Stimulated activated CD8-positive, alpha-beta memory T cell treated with anti-CD3 and anti-CD28 coated beads, Interleukin-12 subunit alpha, Interleukin-12 subunit beta, amount 100 ng/mL, for 1 hour (primary cell): ENCODE results near the gene TTC1.
"Not testable (repeated sequence)": the region's sequence is repeated elsewhere in the genome, so short reads cannot be mapped to it uniquely, and the experiment has no call there.

ENCODE experiments used
- DNase-seq: peaks from one replicate; pipeline ENCODE4 v3.0.0-alpha.2; 2020; ENCODE audit warnings: low read depth

Gene TTC1

DNA sequence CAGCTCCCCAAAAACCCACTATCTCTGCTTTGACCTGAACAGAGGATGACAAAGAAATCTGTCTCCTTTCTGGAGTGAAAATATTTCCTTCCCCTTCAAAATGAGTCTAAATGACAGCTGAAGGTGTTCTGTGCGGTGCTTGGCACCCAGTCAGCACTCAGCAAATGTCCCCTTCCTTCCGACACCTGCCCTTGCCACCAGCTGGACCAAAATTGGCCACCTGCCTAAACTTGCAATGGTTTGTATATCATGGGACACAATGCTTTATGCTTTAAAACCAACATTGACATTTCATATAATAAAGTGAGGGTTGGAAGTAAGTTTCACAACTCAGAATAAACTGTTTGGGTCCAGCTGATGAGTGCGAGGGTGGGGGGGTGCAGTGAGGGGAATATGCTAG is 7.5 kb upstream of the TTC1 start:
- no peak for DNase-seq

DNA sequence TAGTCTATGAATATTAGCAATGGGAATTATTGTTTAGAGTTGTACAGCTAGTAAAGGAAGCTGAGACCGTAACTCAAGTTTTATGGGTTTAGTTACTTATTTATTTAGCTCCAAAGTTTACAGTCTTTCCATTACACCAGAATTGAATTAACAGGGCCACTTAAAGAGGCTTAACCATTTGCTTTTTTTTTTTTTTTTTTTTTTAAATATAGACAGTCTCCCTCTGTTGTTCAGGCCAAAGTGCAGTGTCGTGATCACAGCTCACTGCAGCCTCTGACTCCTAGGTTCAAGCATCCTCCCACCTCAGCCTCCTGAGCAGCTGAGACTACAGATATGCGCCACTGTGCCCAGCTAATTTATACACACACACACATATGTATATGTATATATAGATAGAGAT is 1.4 kb upstream of the TTC1 start:
- DNase-seq: no peak

DNA sequence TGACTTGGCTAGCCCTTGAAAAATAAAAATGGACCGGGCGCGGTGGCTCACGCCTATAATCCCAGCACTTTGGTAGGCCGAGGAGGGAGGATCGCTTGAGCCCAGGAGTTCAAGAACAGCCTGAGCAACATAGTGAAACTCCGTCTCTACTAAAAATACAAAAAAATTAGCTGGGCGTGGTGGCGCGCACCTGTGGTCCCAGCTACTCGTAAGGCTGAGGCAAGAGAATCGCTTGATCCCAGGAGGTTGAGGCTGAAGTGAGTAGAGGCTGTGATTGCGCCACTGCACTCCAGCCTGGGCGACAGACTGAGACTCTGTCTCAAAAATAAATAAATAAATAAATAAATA is 436 bp upstream of the TTC1 start:
- DNase-seq: not testable (repeated sequence)

DNA sequence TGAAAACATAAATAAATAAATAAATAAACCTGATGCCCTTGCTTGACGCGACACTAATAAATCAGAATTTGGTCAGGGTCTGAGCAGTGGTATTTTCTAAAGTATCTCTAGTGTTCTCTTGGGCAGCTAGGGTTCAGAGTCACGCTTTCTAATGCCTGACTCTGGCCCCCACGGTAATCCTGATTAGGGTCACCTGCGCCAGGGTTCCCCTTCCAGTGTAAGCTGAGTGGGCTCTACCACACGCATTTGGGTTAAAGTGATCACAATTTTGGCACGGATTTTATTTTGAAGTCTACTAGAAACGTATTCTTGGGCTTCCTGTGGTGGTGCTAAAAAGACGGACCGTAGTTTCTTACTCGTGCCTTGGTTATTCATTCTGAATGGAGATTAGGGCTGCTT is 651 bp downstream of the TTC1 start:
- DNase-seq: no peak

DNA sequence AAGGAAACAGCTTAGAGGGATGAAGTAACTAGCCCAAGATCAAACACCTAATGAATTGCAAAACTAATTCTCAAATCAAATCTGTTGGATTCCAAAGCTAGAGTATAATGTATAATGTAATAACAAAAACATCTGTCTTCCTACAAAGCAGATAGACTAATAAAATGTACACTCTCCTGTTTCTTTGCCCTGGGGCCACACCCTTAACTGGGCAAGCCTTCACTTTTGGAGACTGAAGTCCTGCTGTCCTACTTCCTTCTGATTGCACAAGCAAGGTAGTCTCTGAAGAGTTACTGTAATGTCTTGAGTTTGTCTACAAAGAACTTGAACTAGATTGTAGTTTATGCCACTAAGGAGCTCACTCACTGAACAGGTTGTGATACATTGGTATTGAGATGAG is 2.5 kb downstream of the TTC1 start:
- no peak for DNase-seq

DNA sequence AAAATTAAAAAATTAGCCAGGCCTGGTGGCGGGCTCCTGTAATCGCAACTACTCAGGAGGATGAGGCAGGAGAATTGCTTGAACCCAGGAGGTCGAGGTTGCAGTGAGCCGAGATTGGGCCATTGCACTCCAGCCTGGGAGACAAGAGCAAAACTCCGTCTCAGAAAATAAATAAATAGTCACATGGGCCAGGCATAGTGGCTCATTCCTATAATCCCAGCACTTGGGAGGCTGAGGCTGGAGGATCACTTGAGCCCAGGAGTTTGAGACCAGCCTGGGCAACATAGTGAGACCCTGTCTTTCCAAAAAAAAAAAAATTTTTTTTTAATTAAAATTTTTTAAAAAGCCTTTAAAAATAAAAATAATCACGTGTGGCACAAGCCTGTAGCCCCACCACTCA is 5.3 kb downstream of the TTC1 start:
- not testable (repeated sequence) for DNase-seq

DNA sequence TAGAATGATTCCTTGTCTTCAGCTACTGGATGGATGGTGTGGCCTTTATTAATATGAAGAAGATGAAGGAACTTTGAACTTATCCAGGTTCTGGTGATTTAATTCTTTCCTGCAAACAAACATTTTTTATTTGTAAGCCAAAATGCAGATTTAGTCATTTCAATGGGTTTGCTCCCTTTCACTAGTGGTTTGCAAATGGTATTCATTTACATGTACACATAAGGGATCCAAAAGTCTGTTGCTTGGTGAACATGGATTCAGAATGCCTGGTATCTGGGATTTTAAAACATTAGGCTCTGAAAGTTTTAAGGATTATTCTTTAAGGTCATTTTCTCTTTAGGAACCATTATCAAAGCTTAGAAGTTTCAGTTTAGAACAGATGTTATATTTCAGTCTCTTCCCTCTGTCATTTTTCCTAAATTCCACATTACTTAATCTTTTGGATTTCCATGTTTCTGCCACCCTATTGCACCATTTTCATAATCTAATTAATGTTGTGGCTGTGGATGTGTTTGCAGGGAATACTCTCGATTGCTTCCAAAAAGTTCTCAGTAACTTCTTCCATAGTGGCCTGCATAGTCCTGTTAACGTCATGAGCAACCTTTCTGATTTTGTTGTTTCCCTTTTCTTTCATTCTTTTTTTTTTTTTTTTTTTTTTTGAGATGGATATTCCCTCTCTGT is 10.1 kb downstream of the TTC1 start:
- DNase-seq: no peak

DNA sequence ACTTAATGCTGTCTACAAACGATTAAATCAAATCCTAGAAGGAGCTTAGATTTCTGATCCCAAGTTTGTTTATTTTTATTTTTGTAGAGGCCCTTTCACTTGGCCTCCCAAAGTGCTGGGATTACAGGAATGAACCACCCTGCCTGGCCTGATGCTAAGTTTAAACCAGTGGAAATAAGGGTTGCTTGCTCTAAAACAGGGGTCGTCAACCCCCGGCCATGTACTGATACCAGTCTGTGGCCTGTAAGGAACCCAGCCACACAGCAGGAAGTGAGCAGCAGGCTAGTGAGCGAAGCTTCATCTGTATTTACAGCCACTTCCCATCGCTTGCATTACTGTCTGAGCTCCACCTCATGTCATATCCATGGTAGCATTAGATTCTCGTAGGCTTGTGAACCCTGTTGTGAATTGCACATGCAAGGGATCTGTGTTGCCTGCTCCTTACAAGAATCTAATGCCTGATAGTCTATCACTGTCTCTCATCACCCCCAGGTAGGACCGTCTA is 11.4 kb downstream of the TTC1 start:
- DNase-seq: no peak

DNA sequence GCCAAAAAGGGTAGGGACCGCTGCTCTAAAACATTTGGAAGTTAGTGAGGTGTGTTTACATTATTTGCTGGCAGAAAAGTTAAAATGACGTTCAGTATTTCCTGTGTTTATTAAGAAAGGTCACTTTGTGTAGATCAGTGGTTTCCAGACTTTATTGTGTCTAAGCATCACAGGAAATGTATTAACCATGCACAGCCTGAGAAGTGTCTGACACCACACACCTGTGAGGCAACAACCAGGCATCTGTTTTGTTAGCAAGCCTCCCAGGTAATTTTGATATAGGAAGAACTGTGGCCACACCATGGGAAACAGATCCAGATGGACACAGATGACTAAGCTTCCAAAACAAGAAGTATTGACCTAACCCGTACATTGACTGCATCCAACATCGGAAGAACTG is 12.0 kb downstream of the TTC1 start:
- no peak for DNase-seq

DNA sequence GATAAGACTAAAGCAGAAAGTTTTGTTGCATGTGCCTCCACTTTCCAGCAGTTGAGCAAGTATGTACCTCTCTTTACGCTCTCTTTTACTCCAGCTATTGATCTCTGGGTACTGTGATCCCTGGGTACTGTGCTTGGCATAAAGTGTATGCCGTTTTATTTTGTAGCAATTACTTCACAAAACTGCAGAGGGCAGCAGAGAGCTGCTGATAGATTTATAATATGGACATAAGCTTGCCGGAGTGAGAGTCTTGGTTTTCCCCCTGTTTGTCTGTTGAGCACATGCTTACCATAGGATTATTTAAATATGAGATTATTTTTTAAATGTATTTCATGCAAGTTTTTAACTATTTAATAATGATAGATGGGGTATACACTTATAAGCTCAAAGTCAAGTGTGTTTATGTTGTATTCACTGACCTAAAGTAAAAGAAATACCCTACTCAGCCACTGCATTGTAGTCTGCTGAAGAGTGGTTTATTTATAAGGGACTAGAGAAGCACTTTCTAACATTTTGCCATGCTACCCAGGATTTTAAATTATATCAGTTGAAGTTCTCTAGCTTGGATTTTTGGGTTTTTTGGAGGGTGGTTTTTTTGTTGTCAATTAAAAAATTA is 13.0 kb downstream of the TTC1 start:
- peak; percentile 32 for DNase-seq

DNA sequence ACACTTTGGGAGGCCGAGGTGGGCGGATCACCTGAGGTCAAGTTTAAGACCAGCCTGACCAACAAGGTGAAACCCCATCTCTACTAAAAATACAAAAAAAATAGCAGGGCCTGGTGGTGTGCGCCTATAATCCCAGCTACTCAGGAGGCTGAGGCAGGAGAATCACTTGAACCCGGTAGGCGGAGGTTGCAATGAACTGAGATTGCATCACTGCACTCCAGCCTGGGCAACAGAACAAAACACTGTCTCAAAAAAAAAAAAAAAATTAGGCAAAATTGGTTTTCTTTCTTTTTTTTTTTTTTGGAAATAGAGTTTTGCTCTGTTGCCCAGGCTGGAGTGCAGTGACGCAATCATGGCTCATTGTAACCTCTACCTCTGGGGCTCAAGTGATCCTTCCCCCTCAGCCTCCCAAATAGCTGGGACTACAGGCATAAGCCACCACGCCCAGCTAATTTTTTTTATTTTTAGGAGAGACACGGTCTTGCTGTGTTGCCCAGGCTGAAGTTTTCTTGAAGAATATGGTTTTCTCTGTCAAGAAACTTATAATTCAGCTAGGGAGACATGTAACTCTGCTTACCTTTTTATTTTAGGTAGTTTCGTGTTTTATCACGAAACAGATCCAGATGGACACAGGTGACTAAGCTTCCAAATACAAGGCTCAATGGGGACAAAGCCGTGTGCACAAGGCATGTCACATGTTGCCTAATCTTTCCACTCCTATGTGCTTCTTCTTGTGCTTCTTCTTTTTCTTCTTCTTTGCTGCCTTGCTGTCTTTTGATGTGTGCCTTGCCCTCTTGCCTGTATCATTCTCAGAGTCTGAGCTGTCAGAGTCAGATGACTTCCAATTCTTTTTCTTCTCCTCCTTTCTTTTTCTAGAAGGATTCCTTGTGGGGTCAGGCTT is 14.3 kb downstream of the TTC1 start:
- no peak for DNase-seq

DNA sequence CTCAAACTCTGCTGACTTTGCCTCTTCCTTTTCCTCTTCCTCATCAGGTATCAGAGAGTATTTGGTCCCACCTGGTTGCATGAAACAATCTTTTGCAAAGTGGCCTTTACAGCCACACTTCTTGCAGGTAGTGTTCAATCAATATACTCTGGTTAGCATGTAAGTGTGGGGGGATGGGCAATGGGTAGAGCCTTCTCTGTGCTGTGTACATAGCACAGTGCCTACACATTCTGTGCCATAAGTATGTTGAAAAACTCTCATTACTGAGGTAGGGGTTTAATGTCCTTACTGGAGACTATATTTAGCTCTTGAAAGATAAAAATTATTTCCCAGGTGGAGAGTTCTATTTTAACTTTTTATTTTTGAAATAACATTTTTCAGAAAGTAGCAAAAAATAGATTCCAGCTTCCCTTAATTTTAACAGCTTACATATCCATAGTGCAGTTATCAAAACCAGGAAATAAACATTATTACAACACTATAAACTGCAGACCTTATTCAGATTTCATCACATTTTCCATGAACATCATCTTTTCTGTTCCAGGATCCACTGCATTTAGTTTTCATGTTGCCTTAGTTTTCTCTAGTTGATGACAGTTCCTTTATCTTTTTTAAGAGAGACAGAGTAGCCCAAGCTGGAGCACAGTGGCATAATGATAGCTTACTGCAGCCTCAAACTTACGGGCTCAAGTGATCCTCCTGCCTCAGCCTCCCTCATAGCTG is 15.1 kb downstream of the TTC1 start:
- no peak for DNase-seq

DNA sequence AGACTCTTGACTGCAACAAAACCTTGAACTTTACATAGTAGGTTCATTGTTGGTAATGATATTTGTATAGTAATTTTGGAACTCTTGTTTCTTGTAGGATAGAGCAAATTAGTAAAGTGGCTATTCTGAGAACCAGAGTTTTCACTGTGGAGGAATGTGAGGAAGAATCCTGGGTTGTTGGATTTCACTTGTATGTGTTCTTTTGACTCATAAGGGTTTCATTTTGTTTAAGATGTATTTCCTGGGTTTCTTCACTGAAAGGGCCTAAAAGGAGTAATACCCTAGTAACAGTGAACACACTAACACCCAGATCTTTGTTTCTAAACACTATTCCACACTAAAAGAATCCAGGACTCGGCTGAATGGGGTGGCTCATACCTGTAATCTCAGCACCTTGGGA is 20.1 kb downstream of the TTC1 start:
- no peak for DNase-seq

DNA sequence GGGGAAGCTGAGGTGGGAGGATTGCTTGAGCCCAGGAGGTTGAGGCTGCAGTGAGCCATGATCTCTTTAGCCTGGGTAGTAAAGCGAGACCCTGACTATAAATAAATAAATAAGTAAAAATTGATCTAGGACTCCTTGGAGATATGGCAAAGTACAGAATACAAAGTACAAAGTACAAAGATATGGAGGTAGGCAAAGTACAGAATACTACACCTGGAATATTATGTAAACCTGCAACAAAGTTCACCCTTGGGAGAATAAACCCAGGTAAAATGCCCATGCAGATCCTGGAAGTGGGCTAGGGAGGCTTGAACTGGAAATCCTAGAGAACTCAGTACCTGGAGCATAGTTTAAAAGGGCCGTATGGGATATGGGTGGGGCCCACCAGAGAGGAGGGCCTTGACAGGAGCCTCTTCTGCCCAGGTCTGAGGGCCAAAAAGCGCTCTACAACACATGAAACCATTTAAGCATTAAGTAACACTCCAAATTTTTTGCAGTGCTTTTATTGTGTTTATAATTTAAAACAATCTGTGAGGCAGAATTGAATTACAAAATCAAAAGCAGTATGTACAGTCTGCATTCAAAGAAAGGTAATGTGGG is 20.7 kb downstream of the TTC1 start:
- DNase-seq: no peak

DNA sequence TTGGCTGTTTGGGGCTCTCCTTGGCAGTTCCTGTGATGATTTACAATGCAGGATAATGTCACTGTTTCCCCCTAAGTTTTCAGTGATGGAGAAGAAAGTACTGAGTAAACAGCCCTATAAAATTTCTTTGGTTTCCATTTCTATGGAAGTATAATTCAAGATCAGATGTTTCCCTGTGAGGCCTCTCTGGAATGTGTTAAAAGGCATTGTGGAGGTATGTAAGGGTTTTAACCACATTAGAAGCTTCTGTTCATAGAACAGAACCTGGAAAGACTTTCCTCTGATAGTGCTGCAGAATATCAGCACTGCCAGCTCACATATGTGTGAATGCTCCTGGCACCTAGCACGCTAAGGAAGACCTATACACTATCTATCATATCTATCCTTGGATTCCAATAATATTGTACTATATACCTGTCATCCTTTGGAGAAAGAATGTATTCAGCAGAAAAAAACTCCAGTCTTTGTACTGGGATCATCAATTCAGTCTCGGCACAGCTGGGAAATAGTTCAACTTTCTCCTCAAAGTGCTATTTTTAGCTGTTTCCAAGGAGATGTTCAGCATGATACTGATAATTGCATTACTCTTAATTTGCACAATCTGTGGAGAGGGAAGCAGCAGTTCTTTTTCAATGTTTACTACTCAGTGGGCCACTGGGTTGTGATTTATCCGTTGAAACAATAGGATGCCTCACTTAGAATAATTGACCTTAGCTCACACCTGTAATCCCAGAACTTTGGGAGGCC is 21.9 kb downstream of the TTC1 start:
- DNase-seq: no peak

DNA sequence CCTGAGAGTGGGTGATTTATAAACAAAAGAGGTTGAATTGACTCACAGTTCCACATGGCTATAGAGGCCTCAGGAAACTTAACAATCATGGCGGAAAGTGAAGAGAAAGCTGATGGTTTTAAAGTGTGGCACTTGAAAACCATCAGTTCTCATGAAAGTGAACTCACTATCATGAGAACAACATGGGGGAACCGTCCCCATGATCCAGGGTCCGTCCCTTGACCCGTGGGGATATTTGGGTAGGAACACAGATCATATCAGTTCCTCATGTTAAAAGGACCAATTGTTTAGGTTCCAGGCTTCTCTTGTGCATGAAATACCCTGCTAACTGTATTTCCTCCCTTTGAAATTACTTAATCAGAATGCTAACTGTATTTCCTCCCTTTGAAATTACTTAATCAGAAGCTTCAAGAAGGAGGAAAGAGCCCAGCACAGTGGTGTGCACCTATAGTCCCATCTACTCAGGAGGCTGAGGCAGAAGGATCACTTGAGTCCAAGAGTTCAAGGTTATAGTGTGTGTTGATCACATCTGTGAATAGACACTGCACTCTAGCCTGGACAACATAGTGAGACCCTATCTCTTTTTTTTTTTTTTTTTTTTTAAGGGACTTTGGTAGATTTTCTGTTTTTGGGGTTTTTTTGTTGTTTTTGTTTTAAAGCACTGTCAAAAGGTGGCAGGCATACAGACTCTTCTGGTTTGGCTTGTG is 24.8 kb downstream of the TTC1 start:
- DNase-seq: no peak

DNA sequence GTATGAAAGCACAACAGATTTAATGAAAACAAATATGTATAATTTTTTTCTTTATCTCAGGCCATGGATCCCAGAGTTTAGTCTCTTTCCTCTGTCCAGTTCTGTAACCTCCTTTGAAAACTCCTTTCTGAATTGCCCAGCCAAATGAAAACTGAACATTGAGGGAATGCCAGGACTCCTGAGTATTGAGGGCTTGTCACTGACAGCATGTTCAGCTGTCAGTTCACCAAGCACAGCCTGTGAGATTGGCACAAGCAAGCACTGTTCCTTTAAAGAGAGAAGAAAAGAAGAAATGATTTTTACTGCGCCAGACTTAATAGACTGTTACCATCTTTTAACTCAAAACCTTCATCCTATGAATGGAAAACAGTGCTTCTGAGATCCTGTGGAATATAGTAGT is 27.3 kb downstream of the TTC1 start:
- no peak for DNase-seq

DNA sequence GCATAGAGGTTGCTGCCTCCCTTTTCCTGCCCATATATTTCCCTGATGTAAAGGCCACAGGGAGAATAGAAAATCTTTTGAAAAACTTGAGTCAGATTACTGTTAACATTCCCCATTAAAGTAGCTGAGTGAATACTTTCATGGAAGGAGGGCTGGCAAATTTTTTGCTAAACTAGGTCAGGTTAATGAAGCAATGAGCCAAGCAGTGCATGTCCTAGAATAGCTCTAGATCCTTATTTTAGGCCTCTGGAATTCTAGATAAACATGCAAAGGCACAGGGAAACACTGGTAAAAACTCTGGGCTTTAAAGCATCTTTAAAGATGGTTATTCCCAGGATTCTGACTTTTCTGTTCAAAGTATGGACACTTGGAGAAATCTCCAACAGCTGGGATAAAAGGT is 27.9 kb downstream of the TTC1 start:
- no peak for DNase-seq

DNA sequence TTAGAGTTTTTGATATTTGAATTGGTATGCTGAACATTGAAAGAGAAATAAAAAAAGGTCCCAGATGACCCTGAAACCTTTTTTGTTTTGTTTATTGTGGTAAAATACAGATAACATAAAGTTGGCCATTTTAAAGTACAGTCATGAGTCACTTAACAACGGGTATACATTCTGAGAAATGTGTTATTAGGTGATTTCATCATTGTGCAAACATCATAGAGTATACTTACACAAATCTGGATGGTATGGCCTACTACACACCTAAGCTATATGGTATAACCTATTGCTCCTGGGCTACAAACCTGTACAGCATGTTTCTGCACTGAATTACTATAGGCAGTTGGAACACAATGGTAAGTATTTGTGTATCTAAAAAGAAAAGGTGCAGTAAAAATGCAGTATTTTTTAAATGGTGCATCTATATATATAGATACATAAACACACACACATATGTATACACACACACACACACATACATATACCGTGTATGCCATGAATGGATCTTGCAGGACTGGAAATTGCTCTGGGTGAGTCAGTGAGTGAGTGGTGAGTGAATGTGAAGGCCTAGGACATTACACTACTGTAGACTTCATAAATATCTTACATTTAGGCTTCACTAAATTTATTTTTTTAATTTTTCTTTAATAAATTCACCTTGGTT is 31.0 kb downstream of the TTC1 start:
- DNase-seq: no peak

DNA sequence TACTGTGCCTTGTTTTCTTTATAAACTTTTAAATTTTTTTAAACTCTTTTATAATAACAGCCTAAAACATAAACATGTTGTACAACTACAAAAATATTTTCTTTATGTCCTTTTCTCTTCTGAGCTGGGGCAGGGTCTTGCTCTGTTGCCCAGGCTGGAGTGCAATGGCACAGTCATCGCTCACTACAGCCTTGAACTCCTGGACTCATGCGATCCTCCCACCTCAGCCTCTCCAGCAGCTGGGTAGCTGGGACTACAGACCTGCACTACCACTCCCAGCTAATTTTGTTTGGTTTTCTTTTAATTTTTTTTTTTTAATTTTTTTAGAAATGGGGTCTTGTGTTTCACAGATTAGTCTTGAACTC is 31.5 kb downstream of the TTC1 start:
- no peak for DNase-seq
